GM19438 (cell line): ENCODE data around the gene ZC3H12A.
A peak's percentile ranks its signal among the peaks of the same experiment; 100 is the strongest.

ENCODE experiments used
- ATAC-seq: cut with Tn5 transposase; IDR thresholded peaks from one replicate; pipeline ENCODE4 v1.9.1; 2021; ENCODE audit warnings: low read depth; ENCODE audit not compliant: unreplicated experiment

ZC3H12A gene

GRCh38 chr1:37474046-37474696 lies at the start of gene ZC3H12A:
ZC3H12A (plus strand) TSS chr1:37474580; CDS start chr1:37475497, 917 bp downstream.
- peak; percentile 46 for ATAC-seq

- ATAC-seq: no peak
Measured at GRCh38 chr1:37425221-37425620, 49.2 kb upstream of the ZC3H12A start.

- no peak for ATAC-seq
Measured at GRCh38 chr1:37429029-37429428, 45.4 kb upstream of the ZC3H12A start.

- no peak for ATAC-seq
Measured at GRCh38 chr1:37430103-37430985, 44.0 kb upstream of the ZC3H12A start.

GRCh38 chr1:37432716-37433115 lies 41.7 kb upstream of the ZC3H12A start:
- ATAC-seq: no peak

GRCh38 chr1:37433171-37433570 lies 41.2 kb upstream of the ZC3H12A start:
- no peak for ATAC-seq

GRCh38 chr1:37434292-37435225 lies 39.8 kb upstream of the ZC3H12A start:
- no peak for ATAC-seq

GRCh38 chr1:37437087-37437486 lies 37.3 kb upstream of the ZC3H12A start:
- ATAC-seq: no peak

- ATAC-seq: no peak
Measured at GRCh38 chr1:37438037-37438868, 36.1 kb upstream of the ZC3H12A start.

GRCh38 chr1:37438869-37439343 lies 35.5 kb upstream of the ZC3H12A start:
- no peak for ATAC-seq

- no peak for ATAC-seq
Measured at GRCh38 chr1:37439349-37439995, 34.9 kb upstream of the ZC3H12A start.

GRCh38 chr1:37441490-37441889 lies 32.9 kb upstream of the ZC3H12A start:
- ATAC-seq: no peak

GRCh38 chr1:37442139-37442538 lies 32.2 kb upstream of the ZC3H12A start:
- ATAC-seq: no peak

- no peak for ATAC-seq
Measured at GRCh38 chr1:37442644-37443043, 31.7 kb upstream of the ZC3H12A start.

GRCh38 chr1:37446874-37447273 lies 27.5 kb upstream of the ZC3H12A start:
- ATAC-seq: no peak

GRCh38 chr1:37448185-37448584 lies 26.2 kb upstream of the ZC3H12A start:
- ATAC-seq: no peak

- ATAC-seq: no peak
Measured at GRCh38 chr1:37448691-37449417, 25.5 kb upstream of the ZC3H12A start.

GRCh38 chr1:37449936-37450335 lies 24.4 kb upstream of the ZC3H12A start:
- no peak for ATAC-seq

GRCh38 chr1:37452416-37452815 lies 22.0 kb upstream of the ZC3H12A start:
- ATAC-seq: no peak
